Smooth muscle cell (in vitro differentiated cells): ENCODE measurements around the gene HUWE1. TPM values are rescaled to one million over a fixed set of nuclear protein-coding genes. Genes with fewer than 3 reads are reported as not detected.

ENCODE experiments used
- DNase-seq: peaks from one replicate; lab custom pipeline; 2025; ENCODE audit not compliant: unreplicated experiment; lab: John Stamatoyannopoulos, UW
- H2AFZ ChIP-seq: fragments of 200-600 bp; sonication (generic); 2 replicates; pipeline ENCODE4 v1.6.0; 2016; ENCODE audit warnings: antibody characterized with exemption, low read depth, mild to moderate bottlenecking
- H3F3A ChIP-seq: fragments of 200-600 bp; sonication (generic); 2 replicates; pipeline ENCODE4 v1.6.0; 2017; ENCODE audit warnings: antibody characterized with exemption, low read depth
- H3K27ac ChIP-seq: fragments of 200-600 bp; sonication (generic); 2 replicates; pipeline ENCODE4 v1.5.1; 2016; ENCODE audit warnings: low read depth, mild to moderate bottlenecking
- H3K27me3 ChIP-seq: fragments of 200-600 bp; sonication (generic); 2 replicates; pipeline ENCODE4 v1.6.1; 2016; ENCODE audit warnings: low read depth, mild to moderate bottlenecking
- H3K36me3 ChIP-seq: fragments of 200-600 bp; sonication (generic); 2 replicates; pipeline ENCODE4 v1.5.1; 2016; ENCODE audit warnings: low read depth
- H3K4me1 ChIP-seq: fragments of 200-600 bp; sonication (generic); 2 replicates; pipeline ENCODE4 v1.5.1; 2016; ENCODE audit warnings: low read depth
- H3K4me2 ChIP-seq: fragments of 200-600 bp; sonication (generic); 2 replicates; pipeline ENCODE4 v1.6.0; 2016; ENCODE audit warnings: mild to moderate bottlenecking
- H3K4me3 ChIP-seq: fragments of 200-600 bp; sonication (generic); 2 replicates; pipeline ENCODE4 v1.5.1; 2016; ENCODE audit warnings: mild to moderate bottlenecking
- H3K79me2 ChIP-seq: fragments of 200-600 bp; sonication (generic); 2 replicates; pipeline ENCODE4 v1.6.0; 2016; ENCODE audit warnings: low read depth, mild to moderate bottlenecking
- H3K9ac ChIP-seq: fragments of 200-600 bp; sonication (generic); 2 replicates; pipeline ENCODE4 v1.6.0; 2016; ENCODE audit warnings: low read depth
- H3K9me3 ChIP-seq: fragments of 200-600 bp; sonication (generic); replicated peaks from 2 replicates; pipeline ENCODE4 v1.5.1; 2016; ENCODE audit warnings: low read depth
- H4K20me1 ChIP-seq: fragments of 200-600 bp; sonication (generic); 2 replicates; pipeline ENCODE4 v1.6.0; 2016; ENCODE audit warnings: low read depth
- CTCF ChIP-seq: fragments of 200-600 bp; sonication (generic); IDR thresholded peaks from 2 replicates; pipeline ENCODE4 v1.5.1; 2017; ENCODE audit warnings: borderline replicate concordance, mild to moderate bottlenecking, antibody characterized with exemption; ENCODE audit not compliant: insufficient read depth, poor library complexity, severe bottlenecking
- WGBS: methylation state at CpG from one replicate; pipeline ENCODE4 v1.1.7; 2016; ENCODE audit warnings: low lambda C conversion rate; 5-methylcytosine and 5-hydroxymethylcytosine counted together
- polyA plus RNA-seq: library from polyadenylated mRNA; unstranded; fragments of >200 nt; fragmentation: Nextera tagmentation; extraction: Ambion mirVana; gene quantifications from 2 replicates; pipeline ENCODE4 v1.2.1, GENCODE V29; 2016
- total RNA-seq: library from RNA; depleted of rRNA; stranded (reverse); fragments of >200 nt; gene quantifications from 2 replicates; pipeline ENCODE4 v1.2.3, GENCODE V29; 2014

Gene HUWE1
- total and polyA plus RNA-seq, 2 experiments from 2014 or later = 29.4 to 122 TPM

DNA sequence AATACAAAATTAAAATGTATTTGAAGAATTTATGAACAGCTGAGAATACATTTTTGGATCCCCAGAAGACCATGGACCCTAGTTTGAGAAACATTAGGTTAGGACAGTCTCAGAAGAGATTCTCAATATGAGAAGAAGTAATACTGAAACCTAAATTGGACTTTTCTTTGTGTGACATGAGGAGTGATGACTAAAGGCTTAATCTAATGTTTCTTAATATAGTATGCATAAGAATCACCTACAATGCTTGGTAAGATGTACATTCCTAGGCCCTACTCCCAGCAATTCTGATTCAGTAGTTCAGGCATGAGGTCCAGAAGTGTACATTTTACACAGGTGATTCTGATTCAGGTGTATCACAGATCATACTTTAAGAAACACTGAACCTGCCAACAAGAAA, 31.6 kb upstream of the HUWE1 start:
- TF ChIP-seq CTCF = no peak
- Histone ChIP-seq H3K27ac (no peak overlapping the region), H3K27me3 (no peaks in the 10 kb centered on the region), H3K4me3 (no peak overlapping the region), H3K9me3 (no peaks in the 10 kb centered on the region), H3K4me2 (no peak overlapping the region), H3K9ac (no peak overlapping the region), H3K4me1 (no peaks in the 10 kb centered on the region), H2AFZ (no peak overlapping the region), H3K36me3 (no peaks in the 10 kb centered on the region), H3F3A (no peaks in the 10 kb centered on the region), H4K20me1 (no peaks in the 10 kb centered on the region), H3K79me2 (no peaks in the 10 kb centered on the region)
- no peak for DNase-seq

- H2AFZ ChIP-seq = no peak overlapping the region
- 66% methylated on average over 2 of the region's 2 CpGs for WGBS
Measured at GRCh38 chrX:53717205-53717604, 30.7 kb upstream of the HUWE1 start.

DNA sequence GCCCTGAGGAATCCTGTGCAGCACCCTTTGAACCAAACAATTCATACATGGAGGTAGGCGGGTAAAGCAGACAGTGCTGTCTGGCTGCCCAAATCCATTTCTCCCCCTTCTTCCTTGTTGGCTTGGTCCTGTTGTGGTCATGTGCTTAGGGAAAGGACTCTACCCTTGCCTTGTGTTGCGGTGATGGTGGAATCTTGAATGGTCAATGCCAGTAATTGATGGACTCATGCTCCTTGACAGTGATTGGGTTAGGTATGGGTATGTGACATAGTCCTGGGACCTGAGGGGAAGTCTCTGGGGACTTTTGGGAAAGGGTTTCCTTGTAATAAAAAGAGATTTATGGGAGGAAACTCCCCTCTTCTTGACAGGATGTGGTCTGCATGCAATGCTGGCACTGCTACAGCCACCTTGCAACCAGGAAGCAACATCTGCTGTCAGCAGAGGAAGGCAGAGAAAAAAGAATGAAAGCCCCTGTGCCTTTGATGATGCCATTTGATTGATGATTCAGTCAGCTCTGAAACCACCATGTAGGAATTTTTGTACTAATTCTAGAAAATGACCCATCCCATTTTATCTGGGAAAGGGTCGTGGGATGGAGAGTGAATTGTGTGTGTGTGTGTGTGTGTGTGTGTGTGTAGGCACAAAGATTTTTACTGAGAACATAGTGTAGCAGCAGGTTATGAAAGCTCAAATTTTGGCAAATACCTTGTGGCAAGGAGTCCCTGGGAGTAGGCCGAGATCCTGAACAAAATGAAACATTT, 30.0 kb upstream of the HUWE1 start:
- Histone ChIP-seq H3K4me1 (no peaks in the 10 kb centered on the region), H3K4me2 (no peak overlapping the region), H2AFZ (no peak overlapping the region), H3K9me3 (no peaks in the 10 kb centered on the region), H3K27me3 (no peaks in the 10 kb centered on the region), H3F3A (no peaks in the 10 kb centered on the region), H3K9ac (no peak overlapping the region), H3K4me3 (no peak overlapping the region), H3K79me2 (no peaks in the 10 kb centered on the region), H3K27ac (no peak overlapping the region), H4K20me1 (no peaks in the 10 kb centered on the region), H3K36me3 (no peaks in the 10 kb centered on the region)
- TF ChIP-seq CTCF = no peak
- no peak for DNase-seq
- 81% methylated on average over 4 of the region's 4 CpGs for WGBS

More at GRCh38 chrX:53717205-53717604, 30.7 kb upstream of the HUWE1 start:
- no peaks in the 10 kb centered on the region for H3K9me3 ChIP-seq
- H4K20me1 ChIP-seq = no peaks in the 10 kb centered on the region
- no peaks in the 10 kb centered on the region for H3F3A ChIP-seq
- H3K27ac ChIP-seq = no peak overlapping the region
- DNase-seq = no peak
- no peak overlapping the region for H3K4me2 ChIP-seq
- TF ChIP-seq CTCF = no peak
- no peak overlapping the region for H3K4me3 ChIP-seq
- H3K4me1 ChIP-seq = no peaks in the 10 kb centered on the region
- no peaks in the 10 kb centered on the region for H3K36me3 ChIP-seq
- no peak overlapping the region for H3K9ac ChIP-seq
- no peaks in the 10 kb centered on the region for H3K27me3 ChIP-seq
- H3K79me2 ChIP-seq = no peaks in the 10 kb centered on the region

DNA sequence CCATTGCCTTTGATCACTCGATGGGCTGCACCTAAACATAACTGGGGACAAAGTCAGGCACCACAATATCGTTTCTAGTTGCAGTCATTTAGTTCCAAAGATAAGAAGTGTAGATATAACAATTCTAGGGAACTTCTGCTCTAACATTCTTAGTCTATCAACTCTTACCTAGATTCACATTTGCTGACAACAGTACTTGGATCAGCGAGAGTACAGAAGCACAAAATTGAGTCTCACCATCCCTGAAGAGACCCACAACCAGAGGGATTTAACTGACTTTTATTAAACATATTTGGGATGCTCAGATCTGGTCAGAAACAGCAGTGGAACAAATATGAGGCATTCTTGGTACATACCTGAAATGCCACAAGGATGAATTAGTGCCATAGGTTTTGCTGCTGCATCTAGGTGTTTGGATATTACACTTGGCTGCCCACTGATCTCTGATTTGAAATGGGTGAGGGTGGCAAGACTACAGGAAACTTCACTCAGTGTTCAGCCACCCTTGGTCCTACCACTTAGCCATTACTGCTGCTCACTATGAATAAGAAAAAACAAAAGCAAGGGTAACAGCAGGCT, 28.9 kb upstream of the HUWE1 start:
- H3K79me2 ChIP-seq = no peaks in the 10 kb centered on the region
- no peak overlapping the region for H3K4me2 ChIP-seq
- WGBS = 53% methylated on average over 3 of the region's 3 CpGs
- no peaks in the 10 kb centered on the region for H3K36me3 ChIP-seq
- no peaks in the 10 kb centered on the region for H4K20me1 ChIP-seq
- no peak overlapping the region for H3K9ac ChIP-seq
- H3F3A ChIP-seq = no peaks in the 10 kb centered on the region
- no peak overlapping the region for H2AFZ ChIP-seq
- no peak overlapping the region for H3K27ac ChIP-seq
- H3K4me3 ChIP-seq = no peak overlapping the region
- H3K27me3 ChIP-seq = no peaks in the 10 kb centered on the region
- no peaks in the 10 kb centered on the region for H3K4me1 ChIP-seq
- no peak for DNase-seq
- H3K9me3 ChIP-seq = no peaks in the 10 kb centered on the region
- no peak for TF ChIP-seq CTCF
